ENCODE results near the gene UACA. TPM values are rescaled to one million over a fixed set of nuclear protein-coding genes. Genes with fewer than 3 reads are reported as not detected.

Gene UACA
- total RNA-seq, 1 experiment from 2014 or later = 141 TPM

DNA sequence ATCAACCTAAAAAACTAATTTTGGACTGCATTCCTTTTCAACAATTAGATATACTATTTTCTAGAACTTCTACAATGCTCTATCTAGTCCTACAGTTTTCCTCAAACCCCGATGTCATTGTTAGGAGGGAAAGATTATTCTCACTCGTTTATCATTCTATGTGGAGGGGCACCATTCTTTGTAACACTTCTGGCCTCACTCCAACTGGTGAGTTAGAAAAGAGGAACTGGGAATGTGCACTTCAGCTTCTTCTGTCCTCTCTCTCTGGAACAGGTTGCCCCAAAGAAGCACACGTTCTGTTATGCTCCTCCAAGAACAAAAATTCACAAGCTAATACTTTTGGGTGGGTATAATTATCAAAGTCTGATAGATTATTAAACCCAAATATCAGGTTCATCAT lies 137.9 kb downstream of the UACA start:
- TF ChIP-seq, protein P1, sequence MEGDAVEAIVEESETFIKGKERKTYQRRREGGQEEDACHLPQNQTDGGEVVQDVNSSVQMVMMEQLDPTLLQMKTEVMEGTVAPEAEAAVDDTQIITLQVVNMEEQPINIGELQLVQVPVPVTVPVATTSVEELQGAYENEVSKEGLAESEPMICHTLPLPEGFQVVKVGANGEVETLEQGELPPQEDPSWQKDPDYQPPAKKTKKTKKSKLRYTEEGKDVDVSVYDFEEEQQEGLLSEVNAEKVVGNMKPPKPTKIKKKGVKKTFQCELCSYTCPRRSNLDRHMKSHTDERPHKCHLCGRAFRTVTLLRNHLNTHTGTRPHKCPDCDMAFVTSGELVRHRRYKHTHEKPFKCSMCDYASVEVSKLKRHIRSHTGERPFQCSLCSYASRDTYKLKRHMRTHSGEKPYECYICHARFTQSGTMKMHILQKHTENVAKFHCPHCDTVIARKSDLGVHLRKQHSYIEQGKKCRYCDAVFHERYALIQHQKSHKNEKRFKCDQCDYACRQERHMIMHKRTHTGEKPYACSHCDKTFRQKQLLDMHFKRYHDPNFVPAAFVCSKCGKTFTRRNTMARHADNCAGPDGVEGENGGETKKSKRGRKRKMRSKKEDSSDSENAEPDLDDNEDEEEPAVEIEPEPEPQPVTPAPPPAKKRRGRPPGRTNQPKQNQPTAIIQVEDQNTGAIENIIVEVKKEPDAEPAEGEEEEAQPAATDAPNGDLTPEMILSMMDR (IDR thresholded peaks at IDR 0.05; ENCODE audit: insufficient read depth in 1 of 2, low read depth in 1 of 2, low read length in 1 of 2, severe bottlenecking in 1 of 2, unreplicated experiment in 1 of 2) = no peak
- H3K36me3 Mint-ChIP-seq (ENCODE audit: insufficient read depth, unreplicated experiment) = peaks cover 8% of the 10 kb centered on the region
- Histone ChIP-seq H3K36me3 (ENCODE audit: control insufficient read depth, insufficient read depth, low read length) (no peaks in the 10 kb centered on the region), H3K27me3 (replicated peaks; ENCODE audit: control insufficient read depth, insufficient read depth, low read length) (no peaks in the 10 kb centered on the region), H3K9me3 (peaks cover 15% of the 10 kb centered on the region), H3K4me1 (no peaks in the 10 kb centered on the region), H3K4me3 (ENCODE audit: low read depth, low read length) (no peak overlapping the region)
- H3K9me3 Mint-ChIP-seq (ENCODE audit: unreplicated experiment) = peaks cover 10% of the 10 kb centered on the region
- BruUV-seq (replicated peaks) = no TSS peak
- ChIA-PET CTCF (no interaction called here), POLR2A (no interaction called here)
- H3K27ac Mint-ChIP-seq (ENCODE audit: unreplicated experiment) = no peak overlapping the region
- H3K4me3 Mint-ChIP-seq (ENCODE audit: unreplicated experiment) = no peak overlapping the region
- intact Hi-C loops (cut with micrococcal nuclease; ENCODE audit: unreplicated experiment) = no loop called here
- no peaks in the 10 kb centered on the region for H3K27me3 Mint-ChIP-seq (ENCODE audit: insufficient read depth, unreplicated experiment)
- no peaks in the 10 kb centered on the region for H3K4me1 Mint-ChIP-seq (ENCODE audit: low read depth, unreplicated experiment)
- DNase-seq = no peak

- H3K36me3 Mint-ChIP-seq (ENCODE audit: insufficient read depth, unreplicated experiment) = peaks cover 8% of the 10 kb centered on the region
- no TSS peak for BruUV-seq (replicated peaks)
Measured at GRCh38 chr15:70625011-70625410, 138.3 kb downstream of the UACA start.

GRCh38 chr15:70618929-70619328 lies 144.4 kb downstream of the UACA start:
- Histone ChIP-seq H3K4me3 (ENCODE audit: low read depth, low read length) (no peak overlapping the region), H3K4me1 (peaks cover 27% of the 10 kb centered on the region), H3K27me3 (replicated peaks; ENCODE audit: control insufficient read depth, insufficient read depth, low read length) (no peaks in the 10 kb centered on the region), H3K36me3 (ENCODE audit: control insufficient read depth, insufficient read depth, low read length) (no peaks in the 10 kb centered on the region), H3K9me3 (peaks cover 30% of the 10 kb centered on the region)
- peaks cover 30% of the 10 kb centered on the region for H3K9me3 Mint-ChIP-seq (ENCODE audit: unreplicated experiment)
- no peaks in the 10 kb centered on the region for H3K27me3 Mint-ChIP-seq (ENCODE audit: insufficient read depth, unreplicated experiment)
- ChIA-PET POLR2A (no interaction called here), CTCF (no interaction called here)
- peaks cover 29% of the 10 kb centered on the region for H3K36me3 Mint-ChIP-seq (ENCODE audit: insufficient read depth, unreplicated experiment)
- no peak overlapping the region for H3K4me3 Mint-ChIP-seq (ENCODE audit: unreplicated experiment)
- DNase-seq = no peak
- H3K27ac Mint-ChIP-seq (ENCODE audit: unreplicated experiment) = no peak overlapping the region
- BruUV-seq (replicated peaks) = no TSS peak
- TF ChIP-seq, protein P1 (IDR thresholded peaks at IDR 0.05; ENCODE audit: insufficient read depth in 1 of 2, low read depth in 1 of 2, low read length in 1 of 2, severe bottlenecking in 1 of 2, unreplicated experiment in 1 of 2) = no peak
- H3K4me1 Mint-ChIP-seq (ENCODE audit: low read depth, unreplicated experiment) = peaks cover 25% of the 10 kb centered on the region
- intact Hi-C loops (cut with micrococcal nuclease; ENCODE audit: unreplicated experiment) = loop anchor here (10.0 kb wide), 1 partner anchor 524 kb away; the partner anchor contains the start of gene TLE3

More at GRCh38 chr15:70625011-70625410, 138.3 kb downstream of the UACA start:
- DNase-seq = no peak
- Mint-ChIP-seq H3K4me1 (ENCODE audit: low read depth, unreplicated experiment) (no peaks in the 10 kb centered on the region), H3K27me3 (ENCODE audit: insufficient read depth, unreplicated experiment) (no peaks in the 10 kb centered on the region), H3K9me3 (ENCODE audit: unreplicated experiment) (peaks cover 10% of the 10 kb centered on the region), H3K27ac (ENCODE audit: unreplicated experiment) (no peak overlapping the region), H3K4me3 (ENCODE audit: unreplicated experiment) (no peak overlapping the region)
- ChIA-PET CTCF (no interaction called here), POLR2A (no interaction called here)
- TF ChIP-seq, protein P1 (IDR thresholded peaks at IDR 0.05; ENCODE audit: insufficient read depth in 1 of 2, low read depth in 1 of 2, low read length in 1 of 2, severe bottlenecking in 1 of 2, unreplicated experiment in 1 of 2) = no peak
- intact Hi-C loops (cut with micrococcal nuclease; ENCODE audit: unreplicated experiment) = no loop called here
- Histone ChIP-seq H3K4me1 (no peaks in the 10 kb centered on the region), H3K4me3 (ENCODE audit: low read depth, low read length) (no peak overlapping the region), H3K36me3 (ENCODE audit: control insufficient read depth, insufficient read depth, low read length) (no peaks in the 10 kb centered on the region), H3K27me3 (replicated peaks; ENCODE audit: control insufficient read depth, insufficient read depth, low read length) (no peaks in the 10 kb centered on the region), H3K9me3 (peaks cover 17% of the 10 kb centered on the region)

Data from Caco-2 (cell line).